ENCODE data around the gene SLC30A2. TPM values are rescaled to one million over a fixed set of nuclear protein-coding genes. Genes with fewer than 3 reads are reported as not detected.
A peak's percentile ranks its signal among the peaks of the same experiment; 100 is the strongest.

Gene SLC30A2
- total and polyA plus RNA-seq, 4 donors, result 0.02 to 0.51 (median 0.24) TPM

DNA sequence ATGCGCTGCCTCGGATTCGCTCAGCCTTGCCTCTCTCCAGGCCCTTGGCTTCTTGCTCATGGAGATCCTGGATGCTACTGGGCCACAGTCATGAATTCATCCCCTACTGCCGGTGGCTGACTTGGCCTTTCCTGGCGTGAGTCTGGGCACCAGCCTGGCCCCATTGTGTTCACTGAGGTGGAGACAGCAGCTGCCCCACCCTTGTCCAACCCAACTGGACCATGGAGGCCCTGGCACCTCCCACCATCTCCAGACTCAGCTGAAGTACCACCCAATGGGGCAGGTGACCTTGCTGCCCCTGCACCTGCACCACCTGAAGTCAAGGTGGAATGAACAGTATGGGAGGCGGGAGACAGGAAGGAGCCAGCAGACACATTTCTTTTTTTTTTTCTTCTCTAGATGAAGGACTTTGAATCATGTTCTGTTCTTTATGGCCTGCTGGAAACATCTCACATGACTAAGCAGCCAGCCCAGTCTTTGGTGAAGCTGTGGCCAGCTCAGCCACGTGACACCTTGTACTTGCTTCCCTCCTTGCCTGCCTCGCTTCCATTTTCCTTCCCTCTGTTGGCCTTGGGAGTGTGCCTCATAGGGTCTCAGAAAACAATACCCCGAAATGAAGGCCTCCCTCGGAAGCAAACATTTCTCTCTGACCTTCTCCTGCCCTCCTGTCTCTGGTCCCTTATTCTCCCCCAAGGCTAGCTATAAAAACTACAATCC lies 3.8 kb upstream of the SLC30A2 start:
- no peak for DNase-seq
- WGBS, 2 donors, result 65 to 76% methylated on average over 10 of the region's 10 CpGs
- no peak for ATAC-seq (ENCODE audit: insufficient read depth, low FRiP score)
- H3K4me1 ChIP-seq (ENCODE audit: control insufficient read depth in 5 of 5, insufficient read depth in 5 of 5, low read length in 5 of 5), result peaks cover 0 to 8% (median 0%) of the 10 kb centered on the region in 5 donors
- H3K9ac ChIP-seq (ENCODE audit: insufficient read depth in 1 of 2, low read length in 2 of 2), result no peak overlapping the region
- H3K4me3 ChIP-seq, result no peak overlapping the region
- peaks cover 0 to 4% (median 0%) of the 10 kb centered on the region in 4 donors for H3K36me3 ChIP-seq (ENCODE audit: control insufficient read depth in 4 of 4, insufficient read depth in 4 of 4, low read length in 4 of 4)
- H3K27ac ChIP-seq (ENCODE audit: low read depth in 1 of 2, low read length in 1 of 2), result peak overlapping the region in 1 of 2 donors; percentile 18
- H3K9me3 ChIP-seq (ENCODE audit: control insufficient read depth in 4 of 4, insufficient read depth in 3 of 4, low read length in 3 of 4), result peaks cover 0 to 3% (median 0%) of the 10 kb centered on the region in 4 donors
- peaks cover 1 to 35% (median 28%) of the 10 kb centered on the region in 3 donors for H3K27me3 ChIP-seq (ENCODE audit: control insufficient read depth in 3 of 3, insufficient read depth in 3 of 3, low read length in 2 of 3)
- TF ChIP-seq, protein P1, sequence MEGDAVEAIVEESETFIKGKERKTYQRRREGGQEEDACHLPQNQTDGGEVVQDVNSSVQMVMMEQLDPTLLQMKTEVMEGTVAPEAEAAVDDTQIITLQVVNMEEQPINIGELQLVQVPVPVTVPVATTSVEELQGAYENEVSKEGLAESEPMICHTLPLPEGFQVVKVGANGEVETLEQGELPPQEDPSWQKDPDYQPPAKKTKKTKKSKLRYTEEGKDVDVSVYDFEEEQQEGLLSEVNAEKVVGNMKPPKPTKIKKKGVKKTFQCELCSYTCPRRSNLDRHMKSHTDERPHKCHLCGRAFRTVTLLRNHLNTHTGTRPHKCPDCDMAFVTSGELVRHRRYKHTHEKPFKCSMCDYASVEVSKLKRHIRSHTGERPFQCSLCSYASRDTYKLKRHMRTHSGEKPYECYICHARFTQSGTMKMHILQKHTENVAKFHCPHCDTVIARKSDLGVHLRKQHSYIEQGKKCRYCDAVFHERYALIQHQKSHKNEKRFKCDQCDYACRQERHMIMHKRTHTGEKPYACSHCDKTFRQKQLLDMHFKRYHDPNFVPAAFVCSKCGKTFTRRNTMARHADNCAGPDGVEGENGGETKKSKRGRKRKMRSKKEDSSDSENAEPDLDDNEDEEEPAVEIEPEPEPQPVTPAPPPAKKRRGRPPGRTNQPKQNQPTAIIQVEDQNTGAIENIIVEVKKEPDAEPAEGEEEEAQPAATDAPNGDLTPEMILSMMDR (IDR thresholded peaks at IDR 0.05; ENCODE audit: control extremely low read depth, extremely low read depth), result no peak

DNA sequence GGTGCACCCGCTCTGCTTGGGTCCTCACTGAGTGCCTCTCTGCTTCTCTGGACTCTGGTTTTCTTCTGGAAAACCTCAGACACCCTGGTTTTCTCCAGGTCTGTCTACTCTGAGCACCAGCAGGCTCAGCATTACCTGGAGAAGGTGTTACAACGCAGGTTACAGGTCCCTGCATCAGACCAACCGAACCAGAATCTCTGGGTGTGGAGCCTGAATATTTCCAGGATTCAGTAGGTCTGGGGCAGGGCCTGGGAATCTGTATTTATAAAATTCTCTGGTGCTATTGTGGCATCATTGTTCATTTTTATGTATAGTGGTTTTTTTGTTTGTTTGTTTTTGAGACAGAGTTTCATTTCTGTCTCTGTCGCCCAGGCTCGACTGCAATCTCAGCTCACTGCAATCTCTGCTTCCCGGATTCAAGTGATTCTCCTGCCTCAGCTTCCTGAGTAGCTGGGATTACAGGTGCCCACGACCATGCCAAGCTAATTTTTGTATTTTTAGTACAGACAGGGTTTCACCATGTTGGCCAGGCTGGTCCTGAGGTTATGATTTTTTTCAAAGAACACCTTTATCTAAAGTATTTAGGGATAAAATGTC lies 1.5 kb upstream of the SLC30A2 start:
- Histone ChIP-seq H3K4me1 (ENCODE audit: control insufficient read depth in 5 of 5, insufficient read depth in 5 of 5, low read length in 5 of 5) (peaks cover 0 to 8% (median 0%) of the 10 kb centered on the region in 5 donors), H3K4me3 (no peak overlapping the region), H3K27ac (ENCODE audit: low read depth in 1 of 2, low read length in 1 of 2) (no peak overlapping the region), H3K9ac (ENCODE audit: insufficient read depth in 1 of 2, low read length in 2 of 2) (no peak overlapping the region), H3K36me3 (ENCODE audit: control insufficient read depth in 4 of 4, insufficient read depth in 4 of 4, low read length in 4 of 4) (peaks cover 0 to 4% (median 0%) of the 10 kb centered on the region in 4 donors), H3K9me3 (ENCODE audit: control insufficient read depth in 4 of 4, insufficient read depth in 3 of 4, low read length in 3 of 4) (peaks cover 0 to 3% (median 0%) of the 10 kb centered on the region in 4 donors), H3K27me3 (ENCODE audit: control insufficient read depth in 3 of 3, insufficient read depth in 3 of 3, low read length in 2 of 3) (peaks cover 5 to 45% (median 41%) of the 10 kb centered on the region in 3 donors)
- ATAC-seq (ENCODE audit: insufficient read depth, low FRiP score) (no peak), DNase-seq (no peak)
- TF ChIP-seq, protein P1 (IDR thresholded peaks at IDR 0.05; ENCODE audit: control extremely low read depth, extremely low read depth), result no peak
- WGBS, 2 donors, result 73 to 75% methylated on average over 7 of the region's 7 CpGs

DNA sequence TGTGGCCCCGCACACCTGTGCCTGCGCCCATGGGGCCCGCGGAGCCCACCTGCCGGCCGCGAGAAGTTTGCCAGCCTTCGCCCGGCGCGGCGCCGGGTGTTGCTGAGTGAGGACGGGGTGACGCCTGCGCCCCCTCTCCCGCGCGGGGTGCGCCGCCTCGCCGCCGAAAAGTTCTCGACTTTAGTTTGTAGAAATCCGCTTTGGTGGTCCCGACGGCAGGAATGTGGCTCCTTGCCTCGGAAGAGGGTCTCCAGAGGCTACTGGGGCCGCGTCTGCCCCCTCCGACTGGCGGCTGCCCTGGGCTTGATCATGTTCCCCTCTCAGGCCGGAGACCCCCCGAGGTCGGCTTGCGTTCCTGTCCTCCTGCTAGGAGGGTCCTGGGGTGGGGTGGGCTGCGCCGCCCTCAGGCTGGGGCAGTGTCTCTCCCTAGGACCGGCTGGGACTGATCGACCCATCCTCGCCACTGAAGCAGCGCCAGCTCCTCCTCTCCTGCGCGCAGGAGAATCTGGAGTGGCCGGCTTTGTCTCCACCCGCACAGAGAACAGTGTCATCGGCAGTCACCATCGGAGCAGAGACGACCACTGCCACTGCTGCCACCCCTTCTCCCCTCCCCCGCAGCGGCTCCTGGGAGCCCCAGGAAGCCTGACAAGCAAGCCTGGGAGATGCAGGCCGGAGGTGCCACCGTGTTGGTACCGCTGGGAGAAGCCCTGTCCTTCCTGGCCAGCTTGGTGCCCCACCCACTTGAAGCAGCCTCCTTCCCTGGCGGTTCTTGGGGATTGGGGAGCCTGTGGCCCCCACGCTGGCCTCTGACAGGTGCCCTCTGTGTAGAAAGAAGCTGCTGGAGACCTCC lies 553 bp upstream of the SLC30A2 start:
- DNase-seq (no peak), ATAC-seq (ENCODE audit: insufficient read depth, low FRiP score) (no peak)
- TF ChIP-seq, protein P1 (IDR thresholded peaks at IDR 0.05; ENCODE audit: control extremely low read depth, extremely low read depth), result no peak
- peaks cover 0 to 8% (median 0%) of the 10 kb centered on the region in 5 donors for H3K4me1 ChIP-seq (ENCODE audit: control insufficient read depth in 5 of 5, insufficient read depth in 5 of 5, low read length in 5 of 5)
- peaks cover 5 to 45% (median 41%) of the 10 kb centered on the region in 3 donors for H3K27me3 ChIP-seq (ENCODE audit: control insufficient read depth in 3 of 3, insufficient read depth in 3 of 3, low read length in 2 of 3)
- H3K9ac ChIP-seq (ENCODE audit: insufficient read depth in 1 of 2, low read length in 2 of 2), result no peak overlapping the region
- WGBS, 2 donors, result 5 to 7% methylated on average over 43 to 57 of the region's 57 CpGs
- H3K36me3 ChIP-seq (ENCODE audit: control insufficient read depth in 4 of 4, insufficient read depth in 4 of 4, low read length in 4 of 4), result no peaks in the 10 kb centered on the region
- H3K27ac ChIP-seq (ENCODE audit: low read depth in 1 of 2, low read length in 1 of 2), result peak overlapping the region in 1 of 2 donors; percentile 43
- no peak overlapping the region for H3K4me3 ChIP-seq
- H3K9me3 ChIP-seq (ENCODE audit: control insufficient read depth in 4 of 4, insufficient read depth in 3 of 4, low read length in 3 of 4), result peaks cover 0 to 2% (median 0%) of the 10 kb centered on the region in 4 donors

All from lung (tissue), 12 donors.